Measurements from ENCODE around the gene RRAGD. TPM values are rescaled to one million over a fixed set of nuclear protein-coding genes. Genes with fewer than 3 reads are reported as not detected.

The RRAGD gene
- polyA plus RNA-seq, 1 donor = 34.7 TPM

- no peak for DNase-seq
These were observed 65.6 kb downstream of the RRAGD start for GRCh38 chr6:89346433-89346832.

DNA sequence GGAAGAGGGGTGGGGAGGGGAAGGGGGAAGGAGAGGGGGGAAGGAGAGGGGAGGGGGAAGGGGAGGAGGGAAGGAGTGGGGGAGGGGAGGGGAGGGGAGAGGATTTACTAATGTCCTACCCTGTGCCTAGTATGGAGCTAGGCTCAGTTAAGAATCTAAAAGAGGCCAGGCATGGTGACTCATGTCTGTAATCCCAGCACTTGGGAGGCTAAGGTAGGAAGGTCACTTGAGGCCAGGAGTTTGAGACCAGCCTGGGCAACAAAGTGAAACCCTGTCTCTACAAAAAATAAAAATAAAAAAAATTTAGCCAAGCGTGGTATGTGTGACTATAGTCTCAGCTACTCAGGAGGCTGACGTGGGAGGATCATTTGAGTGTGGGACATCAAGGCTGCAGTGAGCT, 72.5 kb downstream of the RRAGD start:
- no peak for DNase-seq

GRCh38 chr6:89335164-89335563, 76.9 kb downstream of the RRAGD start:
- no peak for DNase-seq

DNA sequence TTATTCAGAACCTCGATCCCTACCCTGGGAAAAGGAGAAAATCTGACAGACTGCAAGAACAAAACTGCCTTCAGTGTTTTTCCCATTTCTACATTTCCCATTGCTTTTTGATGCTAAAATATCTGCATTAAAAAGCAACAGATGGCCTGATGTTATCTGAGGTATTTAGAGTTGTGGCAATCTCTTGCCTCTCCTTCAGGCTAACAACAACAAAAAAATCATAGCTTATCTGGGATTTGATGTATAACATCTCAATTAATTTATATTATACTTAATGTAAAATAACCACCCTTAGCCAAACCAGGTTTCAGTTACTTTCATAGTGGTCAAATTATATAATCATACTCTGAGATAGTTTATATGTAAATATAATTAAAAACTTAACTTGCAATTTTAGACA, 81.2 kb downstream of the RRAGD start:
- DNase-seq = no peak

GRCh38 chr6:89328976-89329375, 83.1 kb downstream of the RRAGD start:
- DNase-seq = no peak

- no peak for DNase-seq
These were observed 87.8 kb downstream of the RRAGD start for GRCh38 chr6:89324304-89324703.

DNA sequence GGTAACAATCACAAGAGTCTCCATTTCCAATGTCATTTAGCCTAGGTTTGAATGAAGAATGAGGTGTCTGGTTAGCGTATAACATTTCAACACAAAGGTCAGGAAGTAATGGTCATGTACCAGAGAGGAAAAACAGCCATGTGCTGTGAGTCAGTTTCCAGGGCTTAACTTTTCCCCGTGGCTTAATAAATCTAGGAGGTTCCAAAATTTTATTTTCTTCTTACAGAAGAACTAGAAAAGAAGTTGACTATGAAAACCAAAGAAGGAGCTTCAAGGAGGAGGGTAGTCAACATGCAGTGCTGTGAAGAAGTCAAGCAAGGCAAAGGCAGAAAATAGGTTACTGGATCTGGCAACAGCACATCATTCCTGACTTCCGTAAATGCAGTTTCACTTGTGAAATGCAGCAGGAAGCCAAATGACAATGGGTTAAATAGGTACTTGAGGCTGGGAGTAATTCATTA, 88.5 kb downstream of the RRAGD start:
- DNase-seq = no peak

DNA sequence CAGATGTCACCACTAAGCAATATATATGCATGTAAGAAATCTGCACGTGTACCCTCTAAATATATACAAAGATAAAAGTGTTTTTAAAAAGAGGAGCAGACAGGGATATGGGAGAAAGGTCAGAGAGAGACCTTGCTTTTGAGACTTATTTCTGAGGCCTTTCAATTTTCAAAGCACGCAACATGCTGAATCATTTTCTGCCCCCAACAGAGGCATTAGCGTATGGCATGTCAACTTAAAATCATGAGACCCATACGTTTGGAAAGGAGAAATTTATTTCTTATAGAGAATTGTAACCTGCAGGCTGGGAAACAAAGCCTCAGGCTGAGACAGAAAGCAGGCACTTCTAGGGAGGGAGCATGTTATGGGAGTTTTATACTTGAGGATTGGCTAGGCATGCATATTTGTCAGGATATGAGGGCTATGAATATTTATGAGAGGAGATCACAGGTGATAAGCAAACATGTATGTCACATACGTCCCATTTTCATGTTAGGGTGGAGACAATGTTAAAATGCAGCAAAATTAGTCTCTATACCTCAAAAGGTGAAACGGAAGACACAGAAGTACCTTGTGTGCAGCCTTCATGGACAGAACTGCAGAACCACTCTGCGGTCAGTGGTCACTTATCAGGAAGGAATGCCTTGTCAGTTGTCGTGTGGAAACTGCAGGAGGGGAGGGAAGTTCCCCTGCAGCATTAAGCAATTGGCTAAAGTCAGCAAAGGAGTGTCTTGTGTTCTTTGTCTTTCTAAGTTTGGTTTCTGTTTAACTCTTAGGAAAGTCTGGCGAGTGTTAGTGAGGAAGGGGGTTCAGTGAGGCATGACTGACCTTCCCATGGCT, 90.7 kb downstream of the RRAGD start:
- DNase-seq = no peak

DNA sequence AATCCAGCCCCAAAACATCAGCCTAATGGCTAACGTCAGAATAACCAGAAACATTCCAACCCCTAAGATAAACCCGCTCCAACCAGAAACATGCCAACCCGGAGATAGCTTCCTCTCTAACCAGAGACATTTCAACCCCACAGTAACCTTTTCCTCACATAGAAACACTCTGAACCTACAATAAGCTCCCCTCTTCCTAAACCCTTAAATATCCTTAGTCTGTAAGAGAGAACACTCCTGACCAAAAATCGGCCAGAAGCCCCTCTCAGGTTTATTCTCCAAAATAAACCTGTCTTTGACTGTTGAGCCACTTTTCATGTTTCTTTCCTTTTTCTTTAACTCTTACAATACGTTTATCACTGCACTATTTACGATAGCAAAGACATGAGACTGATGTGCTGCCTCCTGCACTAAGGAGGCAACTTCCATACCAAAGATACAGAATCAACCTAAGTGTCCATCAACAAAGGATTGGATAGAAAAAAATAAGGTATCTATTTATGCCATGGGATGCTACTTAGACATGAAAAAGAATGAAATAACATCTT, 92.0 kb downstream of the RRAGD start:
- no peak for DNase-seq

GRCh38 chr6:89317067-89317466, 95.0 kb downstream of the RRAGD start:
- no peak for DNase-seq

GRCh38 chr6:89315249-89315885, 96.7 kb downstream of the RRAGD start, which contains the start of gene GABRR2:
Gene GABRR2, minus strand, starts transcription at chr6:89315299. Its CDS starts 134 bp downstream, at chr6:89315165.
- no peak for DNase-seq

DNA sequence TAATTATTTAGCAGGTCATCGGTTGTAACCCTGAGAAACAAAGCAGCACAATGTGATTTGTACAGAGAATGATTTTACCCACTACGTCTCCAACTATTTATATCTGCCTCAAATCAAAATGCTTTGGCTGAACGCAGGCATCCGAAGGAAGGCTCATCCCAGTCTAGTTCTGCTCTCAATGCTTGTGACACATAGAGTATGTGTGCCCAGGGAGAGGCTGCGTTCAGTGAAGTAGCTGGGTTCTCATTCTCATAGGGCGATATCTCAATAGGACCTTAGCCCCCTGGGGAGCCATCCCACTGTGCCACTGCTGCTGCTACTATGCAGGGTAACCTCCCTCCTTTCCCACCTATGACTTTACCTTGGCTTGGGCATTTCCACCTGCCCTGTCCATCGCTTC, 97.4 kb downstream of the RRAGD start:
- DNase-seq = no peak

Other genes with a start within 250 kb of the RRAGD start
- gene GABRR1, start 194.9 kb downstream of the RRAGD start, polyA plus RNA-seq (ENCODE audit: insufficient read length) = 1.2 TPM
- 2.1 TPM for gene GABRR2, start 97.0 kb downstream of the RRAGD start, polyA plus RNA-seq (ENCODE audit: insufficient read length)
- gene UBE2J1, start 59.6 kb downstream of the RRAGD start, polyA plus RNA-seq (ENCODE audit: insufficient read length) = 59.3 TPM
- gene ANKRD6, start 20.9 kb upstream of the RRAGD start, polyA plus RNA-seq (ENCODE audit: insufficient read length) = 36.5 TPM
- gene LYRM2, start 226.5 kb upstream of the RRAGD start, polyA plus RNA-seq (ENCODE audit: insufficient read length) = 53.8 TPM